A549 (cell line): ENCODE data around the gene HNMT.

Experiments
- BCL3 ChIP-seq: fragments of >200 bp; sonication (Bioruptor Twin); formaldehyde crosslinking; IDR thresholded peaks from 3 replicates; pipeline ENCODE4 v1.6.1; 2016
- CEBPB ChIP-seq, 2 experiments: fragments of >200 bp in 1 of 2; sonication (Bioruptor Twin) in 1 of 2; formaldehyde crosslinking in 1 of 2; IDR thresholded peaks; 2 replicates each; pipeline ENCODE4 v1.6.1; 2012 to 2016
- CHD2 ChIP-seq: fragments of 150-350 bp; IDR thresholded peaks from 2 replicates; pipeline ENCODE4 v1.6.1; 2014; ENCODE audit warnings: low read length; ENCODE audit not compliant: partially characterized antibody
- CTCF ChIP-seq: fragments of >200 bp; sonication (Bioruptor Twin); formaldehyde crosslinking; IDR thresholded peaks from 3 replicates; pipeline ENCODE4 v1.5.1; 2016
- EP300 ChIP-seq, 2 experiments: fragments of >200 bp; sonication (Bioruptor Twin); formaldehyde crosslinking; IDR thresholded peaks; 2 replicates in 1 of 2; 3 replicates in 1 of 2; pipeline ENCODE4 v1.6.1; 2016 to 2017
- ESRRA ChIP-seq: fragments of 150-350 bp; IDR thresholded peaks from 2 replicates; pipeline ENCODE4 v1.6.1; 2014; ENCODE audit warnings: mild to moderate bottlenecking, low read length, borderline replicate concordance
- FOSB ChIP-seq: fragments of 250-450 bp; sonication (Bioruptor Pico); IDR thresholded peaks from 2 replicates; pipeline ENCODE4 v1.5.0; 2020; ENCODE audit warnings: mild to moderate bottlenecking, moderate library complexity
- HDAC2 ChIP-seq: fragments of 200-600 bp; sonication (generic); IDR thresholded peaks from 2 replicates; pipeline ENCODE4 v1.6.1; 2016
- KDM1A ChIP-seq: fragments of 200-600 bp; sonication (generic); IDR thresholded peaks from 2 replicates; pipeline ENCODE4 v1.6.1; 2016; ENCODE audit warnings: low read depth, mild to moderate bottlenecking
- NR3C1 ChIP-seq: fragments of >200 bp; sonication (Bioruptor Twin); formaldehyde crosslinking; IDR thresholded peaks from 3 replicates; pipeline ENCODE4 v1.6.1; 2017
- REST ChIP-seq: fragments of 200-600 bp; sonication (generic); IDR thresholded peaks from 2 replicates; pipeline ENCODE4 v1.6.1; 2016; ENCODE audit warnings: antibody characterized with exemption, mild to moderate bottlenecking, moderate library complexity

- no peak for TF ChIP-seq EP300 (IDR thresholded peaks at IDR 0.05)
- no peak for TF ChIP-seq CTCF
- no peak for TF ChIP-seq CHD2
- no peak for TF ChIP-seq ESRRA
- no peak for TF ChIP-seq HDAC2
- no peak for TF ChIP-seq NR3C1
- no peak for TF ChIP-seq BCL3
- TF ChIP-seq FOSB (CRISPR knock-in tag) = no peak
- TF ChIP-seq KDM1A = no peak
- TF ChIP-seq CEBPB (IDR thresholded peaks at IDR 0.05) = no peak
- no peak for TF ChIP-seq REST
Measured at GRCh38 chr2:138040616-138041015, 76.3 kb downstream of the HNMT start.
